Breast epithelium (tissue), 4 donors: ENCODE measurements around the gene NFKB1. TPM values are rescaled to one million over a fixed set of nuclear protein-coding genes. Genes with fewer than 3 reads are reported as not detected.

Experiments used
- DNase-seq, 2 donors: peaks; one replicate each; pipeline ENCODE4 v3.0.0-alpha.2; 2019; ENCODE audit warnings: low spot score in 2 of 2
- H3K27ac ChIP-seq, 2 donors: fragments of 200-600 bp; sonication (generic) in 1 of 2; one replicate each; pipeline ENCODE4 v1.5.1; 2016 to 2019; ENCODE audit warnings: mild to moderate bottlenecking in 1 of 2
- H3K27me3 ChIP-seq, 2 donors: fragments of 200-600 bp; sonication (generic) in 1 of 2; one replicate each; pipeline versions ENCODE4 v1.5.1 to v1.6.0; 2017 to 2019; ENCODE audit warnings: control low read depth in 1 of 2, mild to moderate bottlenecking in 1 of 2
- H3K36me3 ChIP-seq: fragments of 200-600 bp; one replicate; pipeline ENCODE4 v1.5.1; 2019
- H3K4me1 ChIP-seq, 2 donors: fragments of 200-600 bp; sonication (generic); one replicate each; pipeline ENCODE4 v1.5.1; 2016 to 2019; ENCODE audit warnings: control low read depth in 1 of 2
- H3K4me3 ChIP-seq, 3 donors: fragments of 200-600 bp; sonication (generic); 1 replicate in 2 of 3; 2 replicates in 1 of 3; pipeline ENCODE4 v1.5.1; 2016 to 2019; ENCODE audit warnings: mild to moderate bottlenecking in 3 of 3, moderate library complexity in 2 of 3
- H3K9me3 ChIP-seq, 2 donors: fragments of 200-600 bp; sonication (generic) in 1 of 2; one replicate each; pipeline ENCODE4 v1.5.1; 2016 to 2019; ENCODE audit warnings: control low read depth in 1 of 2
- CTCF ChIP-seq, 3 donors: fragments of 450-650 bp; IDR thresholded peaks; one replicate each; pipeline ENCODE4 v1.5.1; 2016 to 2017; ENCODE audit warnings: antibody characterized with exemption in 3 of 3, mild to moderate bottlenecking in 3 of 3, moderate library complexity in 3 of 3
- POLR2A ChIP-seq: fragments of 450-650 bp; IDR thresholded peaks from one replicate; pipeline ENCODE4 v1.6.1; 2016; ENCODE audit warnings: antibody characterized with exemption, mild to moderate bottlenecking, moderate library complexity
- POLR2AphosphoS5 ChIP-seq, 3 donors: sonication (generic); formaldehyde crosslinking; IDR thresholded peaks; one replicate each; pipeline ENCODE4 v1.6.1; 2017; ENCODE audit warnings: antibody characterized with exemption in 3 of 3
- intact Hi-C: fragments of 100-400 bp; cut with DNase I; formaldehyde crosslinking; loops from one replicate; pipeline ENCODE4 v1.15.1; 2023; ENCODE audit warnings: low total_unique reads
- total RNA-seq, 3 donors: library from RNA; depleted of rRNA; stranded (reverse); fragments of >200 nt; gene quantifications; one replicate each; pipeline ENCODE4 v1.1.0, GENCODE V29; 2016

Gene NFKB1
- total RNA-seq, 3 donors from 2014 or later, result 30.2 to 52.5 (median 42.6) TPM

- Histone ChIP-seq H3K27ac (no peak overlapping the region), H3K4me1 (no peaks in the 10 kb centered on the region), H3K9me3 (no peaks in the 10 kb centered on the region), H3K4me3 (no peak overlapping the region), H3K27me3 (no peaks in the 10 kb centered on the region), H3K36me3 (no peaks in the 10 kb centered on the region)
- no peak for DNase-seq
- intact Hi-C loops, result no loop called here
- TF ChIP-seq POLR2AphosphoS5 (IDR thresholded peaks at IDR 0.05), result no peak
- TF ChIP-seq CTCF (IDR thresholded peaks at IDR 0.05), result no peak
- no peak for TF ChIP-seq POLR2A
These were observed 32.2 kb downstream of the NFKB1 start for GRCh38 chr4:102533348-102533747.

- intact Hi-C loops, result no loop called here
- no peaks in the 10 kb centered on the region for H3K36me3 ChIP-seq
- TF ChIP-seq CTCF (IDR thresholded peaks at IDR 0.05) (no peak), POLR2AphosphoS5 (IDR thresholded peaks at IDR 0.05) (no peak)
- DNase-seq, result no peak
- H3K9me3 ChIP-seq, result no peaks in the 10 kb centered on the region
- H3K27ac ChIP-seq, result no peak overlapping the region
- no peaks in the 10 kb centered on the region for H3K27me3 ChIP-seq
- no peak overlapping the region for H3K4me3 ChIP-seq
- H3K4me1 ChIP-seq, result no peaks in the 10 kb centered on the region
These were observed 32.7 kb downstream of the NFKB1 start for GRCh38 chr4:102533904-102534303.

GRCh38 chr4:102534845-102535244 lies 33.7 kb downstream of the NFKB1 start:
- Histone ChIP-seq H3K36me3 (no peaks in the 10 kb centered on the region), H3K4me1 (no peaks in the 10 kb centered on the region), H3K4me3 (no peak overlapping the region), H3K27me3 (no peaks in the 10 kb centered on the region), H3K9me3 (no peaks in the 10 kb centered on the region), H3K27ac (no peak overlapping the region)
- TF ChIP-seq CTCF (IDR thresholded peaks at IDR 0.05), result no peak
- no peak for TF ChIP-seq POLR2AphosphoS5 (IDR thresholded peaks at IDR 0.05)
- no peak for TF ChIP-seq POLR2A
- DNase-seq, result no peak
- intact Hi-C loops, result no loop called here

- Histone ChIP-seq H3K27ac (no peak overlapping the region), H3K9me3 (no peaks in the 10 kb centered on the region), H3K27me3 (no peaks in the 10 kb centered on the region), H3K4me1 (no peaks in the 10 kb centered on the region), H3K36me3 (no peaks in the 10 kb centered on the region), H3K4me3 (no peak overlapping the region)
- TF ChIP-seq POLR2A (no peak), CTCF (IDR thresholded peaks at IDR 0.05) (no peak), POLR2AphosphoS5 (IDR thresholded peaks at IDR 0.05) (no peak)
- DNase-seq, result no peak
- intact Hi-C loops, result no loop called here
These were observed 34.4 kb downstream of the NFKB1 start for GRCh38 chr4:102535398-102536082.

- no peak for TF ChIP-seq CTCF (IDR thresholded peaks at IDR 0.05)
- TF ChIP-seq POLR2A, result no peak
- TF ChIP-seq POLR2AphosphoS5 (IDR thresholded peaks at IDR 0.05), result no peak
- Histone ChIP-seq H3K4me3 (no peak overlapping the region), H3K9me3 (no peaks in the 10 kb centered on the region), H3K36me3 (no peaks in the 10 kb centered on the region), H3K27ac (no peak overlapping the region), H3K27me3 (no peaks in the 10 kb centered on the region), H3K4me1 (no peaks in the 10 kb centered on the region)
- intact Hi-C loops, result no loop called here
- DNase-seq, result no peak
These were observed 35.6 kb downstream of the NFKB1 start for GRCh38 chr4:102536768-102537167.
